Lung microvascular endothelial cell (primary cell): Measurements from ENCODE around the gene CRYGS. TPM values are rescaled to one million over a fixed set of nuclear protein-coding genes. Genes with fewer than 3 reads are reported as not detected.
A peak's percentile ranks its signal among the peaks of the same experiment; 100 is the strongest.
"Not testable (repeated sequence)": the region's sequence is repeated elsewhere in the genome, so short reads cannot be mapped to it uniquely, and the experiment has no call there.

Source experiments
- DNase-seq, 2 donors: peaks; one replicate each; pipeline versions ENCODE4 v3.0.0 to v3.0.0-alpha.2; 2010; ENCODE audit warnings: low read depth in 2 of 2
- total RNA-seq: library from RNA; depleted of rRNA; stranded (reverse); fragments of >200 nt; gene quantifications from 2 replicates; pipeline ENCODE4 v1.2.1, GENCODE V29; 2014

The CRYGS gene
- total RNA-seq, 1 donor from 2014 or later, result 1.2 TPM

GRCh38 chr3:186519021-186519658, 25.0 kb downstream of the CRYGS start:
- DNase-seq, result no peak

DNA sequence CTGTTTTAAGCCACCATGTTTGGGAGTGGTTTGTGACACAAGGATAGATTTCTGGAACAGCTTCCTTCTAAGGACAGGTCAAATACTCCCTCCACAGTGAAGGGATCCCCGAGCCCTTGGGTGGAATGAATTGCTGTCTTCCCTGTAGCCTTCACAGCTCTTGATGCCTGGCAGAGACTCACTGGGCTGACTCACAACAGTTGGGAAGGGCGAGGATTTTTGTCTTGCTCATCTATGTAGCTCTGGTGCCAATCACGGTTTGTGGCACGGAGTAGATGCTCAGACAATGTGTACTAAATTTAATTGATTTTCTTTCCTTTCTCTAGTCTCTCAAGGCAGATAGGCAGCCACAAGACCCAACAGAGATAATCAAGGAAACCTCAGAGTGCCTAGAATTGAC, 27.0 kb downstream of the CRYGS start:
- no peak for DNase-seq

- DNase-seq, result no peak
Observed at GRCh38 chr3:186516646-186517045, 27.5 kb downstream of the CRYGS start.

GRCh38 chr3:186515125-186515524, 29.1 kb downstream of the CRYGS start:
- DNase-seq, result no peak

DNA sequence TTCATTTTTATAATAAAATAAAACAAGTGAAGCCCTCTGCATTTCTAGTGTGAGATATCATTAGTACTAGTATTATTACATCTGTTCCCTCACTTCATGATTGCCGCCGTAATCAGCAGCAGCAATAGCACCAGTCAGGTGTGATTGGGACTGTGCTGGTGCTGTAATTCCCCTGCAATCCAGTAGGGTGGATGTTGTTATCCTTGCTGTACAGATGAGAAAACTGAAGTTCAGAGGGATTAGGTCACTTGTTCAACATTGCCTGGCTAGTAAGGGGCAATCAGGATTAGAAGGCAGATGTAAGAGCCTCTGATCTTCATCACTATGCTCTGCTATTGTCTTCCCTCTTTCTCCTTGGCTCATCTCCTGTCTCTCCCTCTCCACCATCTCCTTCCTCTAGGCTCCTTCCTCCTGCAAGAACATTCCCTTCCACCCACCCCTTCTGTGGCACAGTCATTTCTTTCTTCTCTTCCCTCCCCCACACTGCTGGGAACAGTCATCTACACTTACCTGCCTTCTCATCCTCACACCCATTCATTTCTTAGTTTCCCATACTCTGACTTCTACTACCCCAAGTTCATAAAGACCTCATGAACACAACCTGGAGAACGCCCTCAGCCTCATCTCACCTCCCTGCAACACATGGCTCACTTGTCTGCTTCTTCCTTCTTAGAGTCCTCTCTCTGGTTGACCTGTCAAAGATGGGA, 29.7 kb downstream of the CRYGS start:
- peak; percentile 9 to 11 for DNase-seq

- DNase-seq, result no peak
Observed at GRCh38 chr3:186513386-186513785, 30.8 kb downstream of the CRYGS start.

DNA sequence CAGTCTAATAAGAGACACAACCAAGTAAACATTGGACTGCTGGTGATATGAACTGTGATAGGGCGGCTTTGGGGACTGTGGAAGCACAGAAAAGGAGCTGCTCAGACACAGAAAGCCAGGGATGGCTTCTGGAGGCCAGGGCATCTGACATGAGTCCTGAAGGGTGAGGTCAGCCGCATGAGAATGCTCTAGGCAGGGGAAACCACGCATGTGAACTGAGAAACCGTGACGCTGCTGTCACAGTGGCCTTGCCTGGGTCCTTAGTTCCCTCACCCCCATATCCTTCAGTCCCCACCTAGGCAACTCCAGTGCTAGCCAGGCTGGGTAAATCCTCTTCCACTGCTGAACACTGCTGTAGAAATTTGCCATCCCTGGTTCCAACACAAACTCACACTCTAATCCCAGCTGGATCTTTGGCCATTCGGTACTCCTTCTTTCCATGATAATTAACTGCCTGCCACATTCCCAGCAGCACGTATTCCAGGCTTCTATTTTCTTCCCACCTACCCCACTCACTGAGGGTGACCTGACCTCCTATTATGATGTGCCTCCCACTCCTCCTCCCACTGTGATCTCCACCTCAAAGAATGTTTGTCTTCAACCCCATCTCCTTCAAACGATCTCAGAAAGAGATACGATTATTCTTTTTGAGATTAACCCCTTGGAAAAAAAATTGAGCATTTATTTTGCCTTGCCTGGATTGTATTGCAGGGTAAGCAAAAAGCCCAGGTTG, 31.4 kb downstream of the CRYGS start:
- DNase-seq, result no peak

DNA sequence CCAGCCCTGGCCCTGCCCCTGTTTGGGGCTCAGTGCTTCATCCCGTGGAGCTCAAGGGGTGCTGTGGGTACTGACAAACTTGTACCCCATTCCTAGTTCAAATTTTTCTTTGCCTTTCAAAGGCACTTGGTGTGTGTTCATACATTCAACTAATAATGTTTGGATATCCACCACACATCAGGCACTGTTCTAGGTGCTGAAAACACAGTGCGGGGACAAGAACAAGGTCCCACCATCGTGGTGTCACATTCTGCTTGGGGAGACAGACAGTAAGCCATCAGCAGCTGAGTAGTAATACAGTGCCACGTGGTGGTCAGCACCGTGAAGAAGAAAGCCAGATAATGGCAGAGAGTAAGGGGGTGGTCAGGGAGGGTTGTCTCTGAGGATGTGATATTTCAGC, 32.5 kb downstream of the CRYGS start:
- DNase-seq, result no peak

DNA sequence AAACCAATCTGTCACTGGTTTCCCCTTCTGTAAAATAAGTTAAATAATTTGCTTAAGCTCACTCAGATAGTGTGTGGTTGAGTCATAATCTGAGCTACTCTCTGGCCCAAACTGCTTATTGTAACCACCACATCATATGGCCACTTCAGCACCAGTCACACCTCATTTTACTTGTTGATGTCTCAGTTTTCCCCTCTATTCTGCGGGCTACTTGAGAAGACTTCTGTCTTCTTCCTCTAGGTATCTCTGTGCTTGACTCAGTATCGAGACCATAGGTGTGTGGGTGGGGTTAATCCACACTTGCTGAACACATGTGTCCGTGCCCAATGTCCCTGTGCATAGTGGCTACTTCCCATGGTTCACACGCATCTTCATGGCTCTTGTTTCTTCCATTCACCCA, 32.9 kb downstream of the CRYGS start:
- DNase-seq, result no peak

- DNase-seq, result no peak
Observed at GRCh38 chr3:186510374-186511079, 33.7 kb downstream of the CRYGS start.

DNA sequence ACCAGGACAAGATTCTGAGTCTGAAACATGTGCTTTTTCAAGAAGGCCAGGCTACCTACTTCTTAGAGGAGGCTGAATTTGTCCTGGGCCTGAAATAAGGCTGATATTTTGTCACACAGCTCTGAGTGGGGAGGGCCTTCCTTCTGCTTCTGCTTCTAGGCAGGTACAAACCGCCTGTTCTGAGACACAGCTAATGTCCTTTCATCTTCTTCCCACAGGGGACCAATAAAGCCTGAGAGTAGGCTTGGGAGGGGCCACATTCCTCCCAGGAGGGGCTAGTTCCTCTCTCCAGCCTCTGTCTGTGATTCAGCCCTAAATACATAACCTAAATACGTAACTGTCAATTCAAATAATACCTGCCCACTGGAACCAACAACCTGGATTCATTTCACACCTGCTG, 34.8 kb downstream of the CRYGS start:
- DNase-seq, result no peak

DNA sequence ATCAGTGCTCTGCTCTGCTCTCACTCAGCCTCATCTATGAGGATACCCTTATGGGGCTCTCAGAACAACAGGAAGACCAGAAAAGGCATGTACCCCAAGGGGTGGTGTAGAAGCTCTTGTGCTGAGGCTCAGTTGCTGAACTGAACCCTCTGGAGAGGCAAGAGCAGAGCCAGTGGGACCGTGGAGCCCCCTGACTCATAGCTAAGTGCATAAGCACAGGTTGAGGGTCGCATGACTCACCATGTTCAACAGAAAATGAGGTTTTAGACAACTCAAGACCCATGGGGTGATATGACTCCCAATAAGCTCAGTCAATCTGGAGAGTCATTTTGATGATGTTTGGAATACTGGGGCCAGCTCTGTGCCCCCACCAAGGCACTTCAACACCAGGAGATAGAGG, 37.3 kb downstream of the CRYGS start:
- no peak for DNase-seq

DNA sequence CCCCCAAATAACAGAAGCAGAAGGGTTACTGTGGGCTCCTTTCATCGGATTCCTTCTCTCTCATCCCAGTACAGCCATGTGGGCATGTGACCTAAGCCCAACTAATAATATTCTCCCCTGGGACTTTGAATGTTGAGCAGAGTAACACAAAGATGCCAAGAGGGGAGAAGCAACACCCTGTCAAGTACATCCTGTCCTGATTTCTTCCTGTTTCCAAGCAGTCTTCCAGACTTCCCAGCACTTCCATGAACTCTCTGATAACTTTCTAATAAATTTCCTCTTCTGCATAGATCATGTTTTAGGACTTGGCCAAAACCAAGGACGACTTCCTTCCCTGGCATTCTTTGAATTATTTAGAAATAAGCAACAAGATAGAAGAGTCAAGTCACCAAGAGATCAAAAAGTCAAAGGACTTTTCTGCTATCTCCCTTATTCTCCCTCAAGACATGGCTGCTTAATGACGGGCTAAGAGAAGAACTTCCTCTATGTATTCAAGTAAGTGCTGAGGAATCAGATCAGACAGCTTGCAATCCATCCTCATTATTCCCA, 37.9 kb downstream of the CRYGS start:
- DNase-seq, result no peak

GRCh38 chr3:186502966-186503712, 41.0 kb downstream of the CRYGS start:
- DNase-seq, result no peak

- DNase-seq, result no peak
Observed at GRCh38 chr3:186502138-186502948, 41.8 kb downstream of the CRYGS start.

GRCh38 chr3:186499949-186500348, 44.2 kb downstream of the CRYGS start:
- not testable (repeated sequence) for DNase-seq

- not testable (repeated sequence) for DNase-seq
Observed at GRCh38 chr3:186498022-186498421, 46.2 kb downstream of the CRYGS start.

- no peak for DNase-seq
Observed at GRCh38 chr3:186497608-186498007, 46.6 kb downstream of the CRYGS start.

- no peak for DNase-seq
Observed at GRCh38 chr3:186496635-186497034, 47.5 kb downstream of the CRYGS start.

- no peak for DNase-seq
Observed at GRCh38 chr3:186496016-186496415, 48.2 kb downstream of the CRYGS start.
